Esophagus muscularis mucosa (tissue), 4 donors: ENCODE measurements around the gene TRPV3. TPM values are rescaled to one million over a fixed set of nuclear protein-coding genes. Genes with fewer than 3 reads are reported as not detected.

Experiments
- DNase-seq: peaks from one replicate; pipeline ENCODE4 v3.0.0-alpha.2; 2017; ENCODE audit errors: extremely low spot score
- H3K27ac ChIP-seq, 4 donors: fragments of 200-600 bp; sonication (generic); replicated peaks in 1 of 4; 1 replicate in 3 of 4; 2 replicates in 1 of 4; pipeline ENCODE4 v1.5.1; 2016 to 2019; ENCODE audit warnings: mild to moderate bottlenecking in 1 of 4
- H3K27me3 ChIP-seq, 4 donors: fragments of 200-600 bp; sonication (generic); one replicate each; pipeline versions ENCODE4 v1.5.1 to v1.6.0; 2016 to 2019
- H3K36me3 ChIP-seq, 4 donors: fragments of 200-600 bp; sonication (generic); one replicate each; pipeline ENCODE4 v1.5.1; 2016 to 2019
- H3K4me1 ChIP-seq, 4 donors: fragments of 200-600 bp; sonication (generic); one replicate each; pipeline ENCODE4 v1.5.1; 2016 to 2019
- H3K4me3 ChIP-seq, 4 donors: fragments of 200-600 bp; sonication (generic); 1 replicate in 2 of 4; 2 replicates in 2 of 4; pipeline ENCODE4 v1.5.1; 2016 to 2019; ENCODE audit warnings: mild to moderate bottlenecking in 4 of 4, moderate library complexity in 1 of 4
- H3K9me3 ChIP-seq, 4 donors: fragments of 200-600 bp; sonication (generic); 1 replicate in 3 of 4; 2 replicates in 1 of 4; pipeline ENCODE4 v1.5.1; 2016 to 2019
- CTCF ChIP-seq, 3 experiments: fragments of 200-600 bp in 2 of 3; fragments of 450-650 bp in 1 of 3; sonication (generic) in 2 of 3; IDR thresholded peaks; one replicate each; pipeline ENCODE4 v1.5.1; 2017 to 2019; ENCODE audit warnings: antibody characterized with exemption in 3 of 3, mild to moderate bottlenecking in 2 of 3, moderate library complexity in 1 of 3
- EP300 ChIP-seq: sonication (generic); formaldehyde crosslinking; IDR thresholded peaks from one replicate; pipeline ENCODE4 v1.6.1; 2017; ENCODE audit warnings: antibody characterized with exemption
- POLR2A ChIP-seq: fragments of 450-650 bp; IDR thresholded peaks from one replicate; pipeline ENCODE4 v1.6.1; 2017; ENCODE audit warnings: antibody characterized with exemption, moderate library complexity, mild to moderate bottlenecking, low read depth
- POLR2AphosphoS5 ChIP-seq, 2 donors: sonication (generic); formaldehyde crosslinking; IDR thresholded peaks; one replicate each; pipeline ENCODE4 v1.6.1; 2017; ENCODE audit warnings: antibody characterized with exemption in 2 of 2
- WGBS: methylation state at CpG from one replicate; pipeline ENCODE4 v1.1.5; 2018; 5-methylcytosine and 5-hydroxymethylcytosine counted together
- intact Hi-C: fragments of 100-400 bp; cut with DNase I; formaldehyde crosslinking; loops from one replicate; pipeline ENCODE4 v1.15.1; 2023
- total RNA-seq, 4 donors: library from RNA; depleted of rRNA; stranded (reverse); fragments of >200 nt; gene quantifications; one replicate each; pipeline versions ENCODE4 v1.1.0 to v1.2.1, GENCODE V29; 2016

The TRPV3 gene
- total RNA-seq, 4 donors from 2014 or later: 0.26 to 0.83 (median 0.45) TPM

GRCh38 chr17:3551189-3551588 lies 6.4 kb downstream of the TRPV3 start:
- Histone ChIP-seq H3K36me3 (no peaks in the 10 kb centered on the region), H3K4me3 (no peak overlapping the region), H3K9me3 (no peaks in the 10 kb centered on the region), H3K27me3 (peaks cover 0 to 32% (median 0%) of the 10 kb centered on the region in 4 donors), H3K27ac (no peak overlapping the region), H3K4me1 (no peaks in the 10 kb centered on the region)
- intact Hi-C loops: no loop called here
- WGBS: 90% methylated on average over 2 of the region's 6 CpGs
- no peak for DNase-seq
- no peak for TF ChIP-seq POLR2AphosphoS5 (IDR thresholded peaks at IDR 0.05)
- TF ChIP-seq POLR2A: no peak
- no peak for TF ChIP-seq EP300
- no peak for TF ChIP-seq CTCF (IDR thresholded peaks at IDR 0.05)

- WGBS: 89% methylated on average over 2 of the region's 2 CpGs
- no peaks in the 10 kb centered on the region for H3K36me3 ChIP-seq
- H3K27ac ChIP-seq: no peak overlapping the region
- H3K9me3 ChIP-seq: no peaks in the 10 kb centered on the region
- peaks cover 0 to 19% (median 0%) of the 10 kb centered on the region in 4 donors for H3K27me3 ChIP-seq
- intact Hi-C loops: no loop called here
- no peak overlapping the region for H3K4me3 ChIP-seq
- H3K4me1 ChIP-seq: no peaks in the 10 kb centered on the region
- no peak for DNase-seq
- no peak for TF ChIP-seq EP300
Measured at GRCh38 chr17:3549610-3550162, 7.9 kb downstream of the TRPV3 start.

GRCh38 chr17:3547628-3548027 lies 10.0 kb downstream of the TRPV3 start:
- no peak for DNase-seq
- WGBS: 73% methylated on average over 8 of the region's 11 CpGs
- H3K4me3 ChIP-seq: no peak overlapping the region
- no peaks in the 10 kb centered on the region for H3K36me3 ChIP-seq
- TF ChIP-seq POLR2A (no peak), POLR2AphosphoS5 (IDR thresholded peaks at IDR 0.05) (no peak), EP300 (no peak), CTCF (IDR thresholded peaks at IDR 0.05) (no peak)
- no peaks in the 10 kb centered on the region for H3K4me1 ChIP-seq
- intact Hi-C loops: no loop called here
- no peak overlapping the region for H3K27ac ChIP-seq
- H3K9me3 ChIP-seq: no peaks in the 10 kb centered on the region
- peaks cover 0 to 15% (median 0%) of the 10 kb centered on the region in 4 donors for H3K27me3 ChIP-seq

GRCh38 chr17:3546997-3547396 lies 10.6 kb downstream of the TRPV3 start:
- H3K4me3 ChIP-seq: no peak overlapping the region
- no peak for TF ChIP-seq CTCF (IDR thresholded peaks at IDR 0.05)
- no peak for TF ChIP-seq EP300
- TF ChIP-seq POLR2AphosphoS5 (IDR thresholded peaks at IDR 0.05): no peak
- TF ChIP-seq POLR2A: no peak
- no peaks in the 10 kb centered on the region for H3K9me3 ChIP-seq
- H3K27me3 ChIP-seq: peaks cover 0 to 21% (median 0%) of the 10 kb centered on the region in 4 donors
- H3K36me3 ChIP-seq: no peaks in the 10 kb centered on the region
- intact Hi-C loops: no loop called here
- H3K27ac ChIP-seq: no peak overlapping the region
- WGBS: 96% methylated on average over 8 of the region's 8 CpGs
- DNase-seq: no peak
- no peaks in the 10 kb centered on the region for H3K4me1 ChIP-seq

GRCh38 chr17:3546521-3546920 lies 11.1 kb downstream of the TRPV3 start:
- Histone ChIP-seq H3K36me3 (no peaks in the 10 kb centered on the region), H3K27me3 (peaks cover 0 to 22% (median 0%) of the 10 kb centered on the region in 4 donors), H3K9me3 (no peaks in the 10 kb centered on the region), H3K27ac (no peak overlapping the region), H3K4me1 (no peaks in the 10 kb centered on the region), H3K4me3 (no peak overlapping the region)
- TF ChIP-seq EP300 (no peak), CTCF (IDR thresholded peaks at IDR 0.05) (no peak), POLR2AphosphoS5 (IDR thresholded peaks at IDR 0.05) (no peak), POLR2A (no peak)
- intact Hi-C loops: no loop called here
- WGBS: 75% methylated on average over 2 of the region's 5 CpGs
- no peak for DNase-seq
